Effector CD8-positive, alpha-beta T cell (primary cell): Measurements from ENCODE around the gene RAB20.
"Not testable (repeated sequence)": the region's sequence is repeated elsewhere in the genome, so short reads cannot be mapped to it uniquely, and the experiment has no call there.

Experiments used
- DNase-seq: peaks from one replicate; lab custom pipeline; 2025; lab: John Stamatoyannopoulos, UW

Gene RAB20

GRCh38 chr13:110509971-110510786 lies 51.3 kb downstream of the RAB20 start:
- no peak for DNase-seq

DNA sequence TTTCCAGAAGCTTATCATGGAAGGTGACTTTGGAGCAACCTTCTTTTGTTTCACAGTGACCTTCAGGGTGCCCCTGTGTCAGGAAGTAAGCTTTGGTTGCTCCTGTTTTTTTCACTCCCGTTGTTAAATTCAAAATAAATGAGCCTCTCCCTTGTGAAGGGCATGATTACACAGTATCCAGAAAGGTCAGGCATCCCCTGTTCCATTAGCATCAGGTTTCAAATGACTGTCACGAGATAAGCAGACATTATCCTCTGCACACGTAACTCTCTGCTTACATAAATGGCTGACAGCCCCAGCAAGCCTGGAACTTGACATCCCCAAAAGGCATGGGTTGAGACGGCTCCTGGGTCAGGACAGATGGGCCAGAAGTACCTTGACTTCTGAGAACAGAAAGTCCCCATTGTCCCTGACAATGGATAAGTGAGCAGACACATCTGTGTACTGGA lies 52.0 kb downstream of the RAB20 start:
- no peak for DNase-seq

DNA sequence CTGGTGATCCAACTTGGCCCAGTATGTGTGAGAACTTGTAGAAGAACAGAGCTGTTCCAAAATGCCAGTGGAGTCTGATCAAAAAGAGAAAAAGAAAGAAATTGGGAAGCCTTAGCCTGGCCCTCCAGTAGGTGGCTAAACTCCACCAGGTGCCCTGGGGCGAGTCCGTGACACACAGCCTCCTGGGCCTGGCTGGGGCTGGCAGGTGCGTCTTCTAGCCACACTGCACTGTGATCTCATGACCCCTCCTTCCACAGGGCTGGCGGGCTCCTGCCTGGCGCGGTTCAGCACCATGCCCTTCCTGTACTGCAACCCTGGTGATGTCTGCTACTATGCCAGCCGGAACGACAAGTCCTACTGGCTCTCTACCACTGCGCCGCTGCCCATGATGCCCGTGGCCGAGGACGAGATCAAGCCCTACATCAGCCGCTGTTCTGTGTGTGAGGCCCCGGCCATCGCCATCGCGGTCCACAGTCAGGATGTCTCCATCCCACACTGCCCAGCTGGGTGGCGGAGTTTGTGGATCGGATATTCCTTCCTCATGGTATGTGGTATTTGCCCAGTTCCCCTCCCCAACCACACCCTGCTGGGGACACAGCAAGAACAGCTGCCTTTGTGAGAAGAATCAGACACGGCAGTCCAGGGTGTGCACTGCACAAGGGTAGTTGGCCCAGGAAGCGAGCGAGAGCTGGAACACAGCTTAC lies 53.7 kb downstream of the RAB20 start:
- no peak for DNase-seq

- DNase-seq = no peak
These were observed 54.5 kb downstream of the RAB20 start for GRCh38 chr13:110506859-110507566.

DNA sequence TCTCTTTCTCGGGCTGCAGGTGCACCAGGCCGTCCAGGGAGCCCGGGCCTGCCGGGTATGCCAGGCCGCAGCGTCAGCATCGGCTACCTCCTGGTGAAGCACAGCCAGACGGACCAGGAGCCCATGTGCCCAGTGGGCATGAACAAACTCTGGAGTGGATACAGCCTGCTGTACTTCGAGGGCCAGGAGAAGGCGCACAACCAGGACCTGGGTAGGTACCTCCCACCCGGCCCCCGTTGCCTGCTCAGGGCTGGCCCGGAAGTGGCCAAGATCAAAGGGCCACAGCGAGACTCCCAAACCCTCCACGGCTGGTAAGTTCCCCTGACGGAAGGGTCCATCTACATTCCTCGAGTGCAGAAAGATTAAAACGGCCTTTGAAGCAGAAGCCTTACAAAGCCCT lies 55.1 kb downstream of the RAB20 start:
- DNase-seq = no peak

GRCh38 chr13:110505594-110505993 lies 55.9 kb downstream of the RAB20 start:
- DNase-seq = no peak

DNA sequence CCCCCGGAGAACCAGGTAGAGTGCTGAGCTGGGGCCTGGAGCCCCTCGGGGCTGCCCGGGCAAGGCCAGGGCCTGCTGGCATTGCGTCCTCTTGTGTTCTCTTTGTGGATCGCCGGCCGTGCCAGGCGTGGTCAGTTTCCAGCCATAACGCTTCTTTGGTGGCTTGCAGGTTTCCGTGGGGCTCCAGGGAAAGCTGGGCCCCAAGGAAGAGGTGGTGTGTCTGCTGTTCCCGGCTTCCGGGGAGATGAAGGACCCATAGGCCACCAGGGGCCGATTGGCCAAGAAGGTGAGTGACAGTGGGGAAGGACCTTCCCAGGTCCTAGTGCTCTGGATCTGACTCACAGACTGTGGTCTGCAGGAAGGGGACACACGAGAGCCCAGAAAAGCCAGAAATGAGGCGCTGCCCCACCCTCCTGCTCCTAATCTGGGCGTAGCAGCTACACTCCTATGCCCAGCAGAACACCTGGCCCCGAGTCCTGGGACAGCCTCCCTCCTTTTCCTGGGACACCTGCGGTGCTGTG lies 57.5 kb downstream of the RAB20 start:
- no peak for DNase-seq

GRCh38 chr13:110503037-110503901 lies 58.3 kb downstream of the RAB20 start:
- DNase-seq = no peak

DNA sequence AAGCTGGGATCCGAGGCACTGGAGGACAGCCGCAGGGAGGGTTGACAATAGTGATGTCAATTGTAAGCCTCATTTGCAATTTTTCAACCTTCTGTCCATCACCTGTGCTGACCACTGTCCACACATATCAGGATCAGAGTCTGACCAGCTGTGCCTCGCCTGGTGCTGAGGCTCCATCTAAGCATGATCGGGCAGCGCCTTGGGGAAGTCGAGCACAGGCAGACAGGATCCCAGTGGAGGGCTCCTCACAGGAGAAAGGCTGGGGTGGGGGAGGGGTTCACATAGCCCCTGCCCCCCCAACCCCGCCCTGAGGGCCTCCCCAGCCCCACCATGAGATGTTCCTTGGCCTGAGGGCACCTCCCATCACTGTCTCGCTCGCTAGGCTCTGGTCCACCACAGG lies 60.3 kb downstream of the RAB20 start:
- DNase-seq = no peak

DNA sequence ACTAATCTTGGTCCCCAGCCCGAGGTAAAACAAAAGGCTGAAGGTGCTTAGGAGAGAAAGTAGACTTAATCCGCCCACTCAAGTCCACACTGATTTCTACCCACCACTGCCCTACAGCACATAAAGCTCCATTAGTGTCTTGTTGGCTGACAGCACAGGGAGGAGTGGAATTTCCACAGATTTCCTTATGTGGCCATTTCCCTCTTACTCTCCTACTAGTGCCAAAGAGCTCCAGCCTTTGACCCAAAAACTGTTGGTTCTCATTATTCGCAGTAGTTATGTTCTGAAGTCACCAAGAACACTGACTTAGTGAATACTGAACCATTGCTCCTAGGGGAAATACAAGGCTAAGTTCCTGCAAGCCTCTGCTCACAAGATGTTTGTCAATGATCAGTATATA lies 61.2 kb downstream of the RAB20 start:
- no peak for DNase-seq

- no peak for DNase-seq
These were observed 61.8 kb downstream of the RAB20 start for GRCh38 chr13:110499621-110500281.

GRCh38 chr13:110498765-110499164 lies 62.8 kb downstream of the RAB20 start:
- DNase-seq = no peak

- DNase-seq = no peak
These were observed 63.2 kb downstream of the RAB20 start for GRCh38 chr13:110498327-110498726.

DNA sequence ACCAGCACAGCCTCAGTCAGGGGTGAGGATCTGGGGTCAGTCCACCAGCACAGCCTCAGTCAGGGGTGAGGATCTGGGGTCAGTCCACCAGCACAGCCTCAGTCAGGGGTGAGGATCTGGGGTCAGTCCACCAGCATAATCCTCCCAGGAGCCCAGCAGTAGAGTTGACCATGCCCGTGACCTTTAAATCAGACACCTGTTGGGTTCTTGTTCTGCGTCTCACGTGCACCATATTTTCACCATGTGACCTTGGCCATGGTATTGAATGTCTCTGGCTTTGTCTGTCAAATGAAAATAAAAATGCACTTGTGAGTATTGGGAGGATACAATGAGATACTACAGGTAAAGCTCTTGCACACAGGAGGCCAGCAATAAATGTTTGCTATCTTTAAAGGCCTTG lies 63.6 kb downstream of the RAB20 start:
- not testable (repeated sequence) for DNase-seq

- no peak for DNase-seq
These were observed 64.5 kb downstream of the RAB20 start for GRCh38 chr13:110497003-110497402.

DNA sequence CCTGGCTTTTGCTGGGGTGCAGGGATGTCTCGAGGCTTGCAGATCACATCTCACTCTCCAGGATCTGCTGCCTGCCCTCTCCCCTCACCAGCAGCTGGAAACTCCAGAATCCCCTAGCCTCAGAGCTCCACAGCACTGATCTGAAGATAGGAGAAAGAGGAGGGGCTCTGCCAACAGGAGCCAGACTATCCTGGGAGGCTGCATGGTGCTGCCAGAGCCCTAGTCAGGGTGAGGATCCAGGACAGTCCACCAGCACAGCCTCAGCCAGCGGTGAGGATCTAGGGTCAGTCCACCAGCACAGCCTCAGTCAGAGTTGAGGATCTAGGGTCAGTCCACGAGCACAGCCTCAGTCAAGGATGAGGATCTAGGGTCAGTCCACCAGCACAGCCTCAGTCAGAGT lies 65.2 kb downstream of the RAB20 start:
- DNase-seq = no peak

- no peak for DNase-seq
These were observed 65.6 kb downstream of the RAB20 start for GRCh38 chr13:110495881-110496280.

- no peak for DNase-seq
These were observed 66.1 kb downstream of the RAB20 start for GRCh38 chr13:110495376-110495775.

DNA sequence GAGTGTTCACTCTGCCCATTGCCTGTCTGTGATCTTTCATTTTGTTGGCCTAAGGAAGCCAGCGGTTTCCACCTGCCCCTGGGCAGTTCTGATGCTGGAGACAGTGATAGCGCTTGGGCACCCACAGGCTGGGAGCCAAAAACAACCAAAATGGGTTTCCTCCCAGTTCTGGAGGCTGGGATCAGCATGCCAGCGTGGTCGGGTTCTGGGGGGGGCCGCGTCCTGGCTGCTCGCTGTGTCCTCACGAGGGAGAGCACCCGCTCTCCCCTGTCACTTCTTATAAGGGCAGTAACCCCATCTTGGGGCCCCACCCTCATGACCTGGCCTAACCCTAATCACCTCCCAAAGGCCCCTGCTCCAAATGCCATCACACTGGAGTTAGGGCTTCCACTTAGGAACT lies 67.9 kb downstream of the RAB20 start:
- no peak for DNase-seq

DNA sequence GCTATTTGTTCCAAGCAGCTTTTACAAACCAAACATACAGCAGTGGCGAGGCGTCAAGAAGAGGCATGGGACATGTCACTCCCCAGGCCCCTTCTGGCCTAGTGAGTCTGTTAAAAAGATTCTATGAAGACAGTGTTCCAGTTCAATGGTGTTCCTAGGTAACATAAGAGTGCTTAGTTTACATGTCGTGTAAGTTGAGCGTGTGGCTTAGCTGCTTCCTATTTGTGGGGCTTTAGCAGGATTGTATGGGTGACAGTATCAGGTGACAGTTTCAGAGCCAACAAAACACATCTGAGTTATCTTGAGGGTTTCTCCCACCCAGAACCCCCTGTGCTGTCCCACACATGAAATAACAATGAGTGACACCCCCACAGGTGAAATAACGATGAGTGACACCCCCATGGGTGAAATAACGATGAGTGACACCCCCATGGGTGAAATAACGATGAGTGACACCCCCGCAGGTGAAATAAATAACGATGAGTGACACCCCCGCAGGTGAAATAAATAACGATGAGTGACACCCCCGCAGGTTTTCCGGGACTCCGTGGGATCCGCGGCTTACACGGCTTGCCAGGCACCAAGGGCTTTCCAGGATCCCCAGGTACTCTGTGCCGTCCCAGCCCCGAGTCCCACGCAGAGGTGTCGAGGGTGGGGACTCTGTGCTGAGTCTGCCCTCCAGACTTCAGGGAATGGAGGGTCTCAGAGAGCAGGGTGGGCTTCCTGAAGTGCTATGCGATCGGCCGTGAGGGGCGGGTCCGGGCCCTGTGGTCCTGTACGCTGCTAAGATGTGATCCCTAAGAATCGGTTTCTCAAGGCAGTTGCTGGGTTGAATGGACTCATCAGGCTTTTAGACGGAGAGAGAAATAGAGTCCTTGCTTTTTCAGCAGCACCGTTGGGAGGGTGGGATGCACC lies 68.6 kb downstream of the RAB20 start:
- DNase-seq = no peak
